Adipose tissue (tissue), 3 donors: ENCODE measurements around the gene RIPOR2. TPM values are rescaled to one million over a fixed set of nuclear protein-coding genes. Genes with fewer than 3 reads are reported as not detected.
"Not testable (repeated sequence)": the region's sequence is repeated elsewhere in the genome, so short reads cannot be mapped to it uniquely, and the experiment has no call there.

Source experiments
- H3K27ac ChIP-seq: one replicate; pipeline ENCODE4 v1.5.1; 2013; ENCODE audit warnings: low read depth, low read length
- WGBS, 3 donors: extraction: QIAGEN DNeasy Blood & Tissue Kit; methylation state at CpG; one replicate each; pipeline ENCODE4 v1.1.7; 2013; 5-methylcytosine and 5-hydroxymethylcytosine counted together
- polyA plus RNA-seq, 3 donors: library from polyadenylated mRNA; stranded (reverse); fragments of 200-250 nt; gene quantifications; one replicate each; pipeline ENCODE4 v1.2.3, GENCODE V29; 2013
- donor health status: healthy with polysubstance abuse.
- donor health status: Bipolar disorder and iron deficiency.
- donor health status: healthy.

The RIPOR2 gene
- polyA plus RNA-seq, 3 donors: 1.6 to 12.6 (median 7.5) TPM

- 27 to 64% (median 39%) methylated on average over 1 of the region's 1 CpG for whole genome bisulfite sequencing, 3 donors
- no peak overlapping the region for H3K27ac ChIP-seq
These were observed 6.5 kb downstream of the RIPOR2 start for GRCh38 chr6:24929242-24929641.

- 75 to 84% (median 83%) methylated on average over 6 of the region's 6 CpGs for WGBS, 3 donors
- H3K27ac ChIP-seq: no peak overlapping the region
These were observed 7.6 kb downstream of the RIPOR2 start for GRCh38 chr6:24927985-24928745.

- H3K27ac ChIP-seq: no peak overlapping the region
- 95 to 96% (median 96%) methylated on average over 3 of the region's 3 CpGs for WGBS, 3 donors
These were observed 8.3 kb downstream of the RIPOR2 start for GRCh38 chr6:24927277-24927955.

GRCh38 chr6:24926647-24927046 is 9.1 kb downstream of the RIPOR2 start:
- H3K27ac ChIP-seq: not testable (repeated sequence)
- 90 to 95% (median 94%) methylated on average over 3 of the region's 3 CpGs for WGBS, 3 donors

GRCh38 chr6:24926192-24926591 is 9.6 kb downstream of the RIPOR2 start:
- WGBS, 3 donors: 39 to 71% (median 63%) methylated on average over 3 of the region's 3 CpGs

GRCh38 chr6:24925661-24926060 is 10.1 kb downstream of the RIPOR2 start:
- no peak overlapping the region for H3K27ac ChIP-seq

More at GRCh38 chr6:24926192-24926591, 9.6 kb downstream of the RIPOR2 start:
- no peak overlapping the region for H3K27ac ChIP-seq

- 49 to 81% (median 66%) methylated on average over 2 of the region's 2 CpGs for WGBS, 3 donors
- no peak overlapping the region for H3K27ac ChIP-seq
These were observed 11.0 kb downstream of the RIPOR2 start for GRCh38 chr6:24924580-24925356.

GRCh38 chr6:24923885-24924401 is 11.8 kb downstream of the RIPOR2 start:
- H3K27ac ChIP-seq: no peak overlapping the region
- WGBS, 3 donors: 86 to 90% (median 90%) methylated on average over 8 of the region's 8 CpGs

- H3K27ac ChIP-seq: no peak overlapping the region
- 79 to 91% (median 89%) methylated on average over 2 of the region's 2 CpGs for WGBS, 3 donors
These were observed 12.9 kb downstream of the RIPOR2 start for GRCh38 chr6:24922814-24923213.

- 61 to 76% (median 68%) methylated on average over 4 of the region's 4 CpGs for WGBS, 3 donors
- H3K27ac ChIP-seq: no peak overlapping the region
These were observed 13.6 kb downstream of the RIPOR2 start for GRCh38 chr6:24922170-24922569.

- H3K27ac ChIP-seq: no peak overlapping the region
These were observed 15.6 kb downstream of the RIPOR2 start for GRCh38 chr6:24920136-24920535.

- no peak overlapping the region for H3K27ac ChIP-seq
- 46 to 65% (median 57%) methylated on average over 12 of the region's 12 CpGs for WGBS, 3 donors
These were observed 16.5 kb downstream of the RIPOR2 start for GRCh38 chr6:24919056-24919892.

GRCh38 chr6:24918641-24919055 is 17.1 kb downstream of the RIPOR2 start:
- no peak overlapping the region for H3K27ac ChIP-seq
- 65 to 89% (median 75%) methylated on average over 1 of the region's 1 CpG for WGBS, 3 donors

- H3K27ac ChIP-seq: no peak overlapping the region
- WGBS, 3 donors: 85 to 91% (median 86%) methylated on average over 5 of the region's 5 CpGs
These were observed 19.3 kb downstream of the RIPOR2 start for GRCh38 chr6:24916496-24916895.

- WGBS, 3 donors: 81 to 86% (median 81%) methylated on average over 5 of the region's 5 CpGs
- H3K27ac ChIP-seq: no peak overlapping the region
These were observed 20.1 kb downstream of the RIPOR2 start for GRCh38 chr6:24915641-24916040.

GRCh38 chr6:24914082-24914481 is 21.7 kb downstream of the RIPOR2 start:
- WGBS, 3 donors: 95 to 97% (median 97%) methylated on average over 10 of the region's 10 CpGs
- not testable (repeated sequence) for H3K27ac ChIP-seq

- WGBS, 3 donors: 71 to 77% (median 72%) methylated on average over 6 of the region's 6 CpGs
- no peak overlapping the region for H3K27ac ChIP-seq
These were observed 23.9 kb downstream of the RIPOR2 start for GRCh38 chr6:24911796-24912382.
